WI38 (cell line): ENCODE measurements around the gene SCAF1.

Experiments
- H3K4me3 ChIP-seq: 2 replicates; pipeline ENCODE4 v1.5.1; 2011; ENCODE audit warnings: low read depth, mild to moderate bottlenecking, control low read depth, low read length
- TF ChIP-seq, protein P1 (sequence below): IDR thresholded peaks from 2 replicates; pipeline ENCODE4 v1.5.1; 2012; ENCODE audit warnings: low read depth, mild to moderate bottlenecking, control low read depth, low read length

SCAF1 gene

DNA sequence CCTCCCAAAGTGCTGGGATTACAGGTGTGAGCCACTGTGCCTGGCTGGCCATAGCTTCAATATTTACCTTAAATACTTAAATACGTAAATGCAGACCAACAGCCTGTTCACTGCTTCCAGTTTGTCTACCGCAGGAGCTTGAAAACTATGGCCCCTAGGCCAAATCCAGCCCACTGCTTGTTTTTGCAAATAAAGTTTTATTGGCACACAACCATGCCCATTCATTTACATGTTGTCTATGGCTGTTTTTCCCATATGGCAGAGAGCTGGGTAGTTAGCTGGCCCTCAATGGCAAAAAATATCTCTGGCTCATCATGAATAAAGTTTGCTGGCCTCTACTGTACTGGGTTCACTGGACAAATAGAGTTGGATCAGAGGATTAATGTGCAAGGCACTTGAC, 39.2 kb upstream of the SCAF1 start:
- TF ChIP-seq, protein P1, sequence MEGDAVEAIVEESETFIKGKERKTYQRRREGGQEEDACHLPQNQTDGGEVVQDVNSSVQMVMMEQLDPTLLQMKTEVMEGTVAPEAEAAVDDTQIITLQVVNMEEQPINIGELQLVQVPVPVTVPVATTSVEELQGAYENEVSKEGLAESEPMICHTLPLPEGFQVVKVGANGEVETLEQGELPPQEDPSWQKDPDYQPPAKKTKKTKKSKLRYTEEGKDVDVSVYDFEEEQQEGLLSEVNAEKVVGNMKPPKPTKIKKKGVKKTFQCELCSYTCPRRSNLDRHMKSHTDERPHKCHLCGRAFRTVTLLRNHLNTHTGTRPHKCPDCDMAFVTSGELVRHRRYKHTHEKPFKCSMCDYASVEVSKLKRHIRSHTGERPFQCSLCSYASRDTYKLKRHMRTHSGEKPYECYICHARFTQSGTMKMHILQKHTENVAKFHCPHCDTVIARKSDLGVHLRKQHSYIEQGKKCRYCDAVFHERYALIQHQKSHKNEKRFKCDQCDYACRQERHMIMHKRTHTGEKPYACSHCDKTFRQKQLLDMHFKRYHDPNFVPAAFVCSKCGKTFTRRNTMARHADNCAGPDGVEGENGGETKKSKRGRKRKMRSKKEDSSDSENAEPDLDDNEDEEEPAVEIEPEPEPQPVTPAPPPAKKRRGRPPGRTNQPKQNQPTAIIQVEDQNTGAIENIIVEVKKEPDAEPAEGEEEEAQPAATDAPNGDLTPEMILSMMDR: no peak
- no peak overlapping the region for H3K4me3 ChIP-seq

DNA sequence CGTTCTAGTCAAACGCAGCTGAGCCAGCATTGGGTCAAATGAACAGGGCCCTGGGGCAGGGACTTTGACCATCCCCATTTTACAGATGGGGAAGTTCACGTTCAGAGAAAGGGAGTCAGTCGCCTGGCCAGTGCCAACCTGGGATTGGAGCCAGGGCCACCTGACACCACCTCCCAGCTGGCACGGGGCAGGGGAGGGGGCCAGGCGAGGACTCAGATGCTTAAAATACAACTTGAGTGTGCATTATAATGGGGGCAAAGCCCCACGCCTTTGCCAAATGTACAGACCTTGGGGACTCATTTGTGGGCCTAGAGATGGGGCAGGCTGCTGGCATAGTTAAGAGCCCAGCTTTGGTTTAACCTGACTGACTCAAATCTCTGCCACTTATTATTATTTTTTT, 36.4 kb upstream of the SCAF1 start:
- TF ChIP-seq, protein P1: no peak

DNA sequence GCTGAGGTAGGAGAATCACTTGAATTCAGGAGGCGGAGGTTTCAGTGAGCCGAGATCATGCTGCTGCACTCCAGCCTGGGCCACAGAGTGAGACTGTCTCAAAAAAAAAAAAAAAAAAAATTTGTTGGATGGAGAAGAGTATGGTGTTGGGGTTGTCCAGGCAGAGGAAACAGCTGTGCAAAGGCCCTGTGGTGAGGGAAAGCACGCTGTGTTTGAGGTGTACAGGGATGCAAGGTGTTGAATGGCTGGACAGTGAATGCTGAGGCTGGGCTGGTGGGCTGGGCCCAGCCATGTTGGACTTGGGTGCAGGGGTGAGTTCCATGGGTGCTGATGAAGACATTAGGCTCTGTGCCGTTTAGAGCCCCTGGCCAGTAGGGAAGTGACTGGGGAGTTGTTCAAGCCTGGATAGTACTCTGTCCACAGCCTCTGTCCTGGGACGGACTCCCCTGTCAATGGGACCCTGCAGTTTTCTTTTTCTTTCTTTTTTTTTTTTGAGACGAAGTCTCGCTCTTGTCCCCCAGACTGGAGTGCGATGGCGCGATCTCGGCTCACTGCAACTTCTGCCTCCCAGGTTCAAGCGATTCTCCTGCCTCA, 32.4 kb upstream of the SCAF1 start:
- H3K4me3 ChIP-seq: no peak overlapping the region
- TF ChIP-seq, protein P1: no peak

More for the DNA sequence above, 36.4 kb upstream of the SCAF1 start:
- H3K4me3 ChIP-seq: no peak overlapping the region

DNA sequence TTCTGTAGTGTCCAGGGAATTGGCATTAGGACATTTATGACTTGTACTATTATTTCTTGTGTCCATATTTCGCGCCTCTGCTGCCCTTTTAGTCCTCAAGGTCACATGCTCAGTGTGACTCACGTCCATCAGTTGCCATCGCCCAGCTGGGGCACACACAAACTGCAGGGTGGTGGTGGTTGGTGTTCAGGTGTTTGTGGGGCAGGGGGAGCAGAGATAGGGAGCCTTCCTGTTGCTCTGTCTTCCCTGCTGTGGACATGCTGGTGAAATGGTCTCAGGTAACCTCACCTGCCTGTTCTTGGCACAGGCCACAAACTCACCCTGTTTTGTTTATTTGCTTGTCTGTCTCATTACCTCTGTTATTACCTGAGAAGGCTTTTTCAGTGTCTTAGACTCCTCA, 28.6 kb upstream of the SCAF1 start:
- no peak overlapping the region for H3K4me3 ChIP-seq
- TF ChIP-seq, protein P1: no peak

DNA sequence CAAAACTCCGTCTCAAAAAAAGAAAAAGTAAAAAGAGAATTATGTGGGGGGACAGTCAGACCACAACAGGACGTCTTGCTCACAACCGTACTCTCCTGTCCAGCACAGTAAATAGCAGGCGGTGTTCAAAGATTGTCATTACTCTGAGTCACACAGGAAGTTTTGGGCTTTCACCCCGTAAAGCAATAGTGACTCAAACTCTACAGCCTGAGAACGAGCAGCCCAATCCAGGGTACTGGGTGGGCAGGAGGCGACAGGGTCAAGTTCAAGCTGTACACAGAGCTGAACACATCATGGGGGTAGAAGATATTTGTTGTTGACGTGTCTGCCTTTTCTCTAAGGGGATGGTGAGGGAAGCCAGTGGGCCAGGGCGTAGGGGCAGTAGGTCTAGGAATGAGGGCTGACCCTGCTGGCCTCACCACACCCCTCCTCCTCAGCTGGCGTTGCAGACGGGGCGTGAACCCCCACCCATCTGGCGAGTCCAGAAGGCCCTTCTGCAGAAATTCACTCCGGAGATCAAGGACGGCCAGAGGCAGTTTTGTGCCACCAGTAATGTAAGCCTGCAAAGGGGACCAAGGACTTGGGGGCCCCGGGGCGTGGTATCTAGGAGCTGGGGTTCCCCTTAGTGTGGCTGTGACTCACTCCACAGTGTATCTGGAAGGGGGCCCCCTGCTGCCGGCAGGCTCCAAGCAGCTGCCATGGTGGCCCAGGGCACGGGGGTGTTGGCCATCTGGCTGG, 27.7 kb upstream of the SCAF1 start:
- H3K4me3 ChIP-seq: peak overlapping the region; percentile 18; the same call in 1 of the 2 replicates
- TF ChIP-seq, protein P1: 0 out of 2 replicates have a peak, but pooled peaks have one; percentile 19

DNA sequence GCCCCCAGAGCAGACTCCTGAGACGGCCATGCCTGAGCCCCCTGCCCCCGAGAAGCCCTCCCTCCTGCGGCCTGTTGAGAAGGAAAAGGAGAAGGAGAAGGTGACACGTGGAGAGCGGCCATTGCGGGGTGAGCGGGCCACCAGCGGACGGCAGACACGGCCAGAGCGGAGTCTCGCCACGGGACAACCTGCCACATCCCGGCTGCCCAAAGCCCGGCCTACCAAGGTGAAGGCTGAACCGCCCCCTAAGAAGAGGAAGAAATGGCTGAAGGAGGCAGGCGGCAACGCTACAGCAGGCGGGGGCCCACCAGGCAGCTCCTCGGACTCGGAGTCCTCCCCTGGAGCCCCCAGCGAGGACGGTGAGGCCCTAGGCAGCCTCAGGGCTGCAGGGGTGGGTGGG, 26.1 kb upstream of the SCAF1 start:
- TF ChIP-seq, protein P1: no peak
- H3K4me3 ChIP-seq: no peak overlapping the region

DNA sequence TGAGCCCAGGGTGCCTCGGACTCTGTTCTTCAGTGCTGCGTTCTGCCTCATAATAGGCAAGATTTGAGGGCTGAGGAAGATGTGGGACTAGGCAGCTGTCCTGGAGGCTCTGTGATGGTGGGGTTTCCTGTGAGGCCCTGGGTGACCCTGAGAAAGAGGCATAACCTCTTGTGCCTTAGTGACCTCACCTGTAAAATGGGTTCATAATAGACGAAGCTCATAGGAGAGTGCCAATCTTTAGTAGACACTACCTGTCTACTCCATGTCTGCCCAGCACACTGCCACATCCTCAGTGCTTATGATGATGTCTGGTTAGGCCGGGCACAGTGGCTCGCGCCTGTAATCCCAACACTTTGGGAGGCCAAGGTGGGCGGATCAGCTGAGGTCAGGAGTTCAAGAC, 25.5 kb upstream of the SCAF1 start:
- TF ChIP-seq, protein P1: no peak
- H3K4me3 ChIP-seq: no peak overlapping the region
